ENCODE results near the gene SRRM3. TPM values are rescaled to one million over a fixed set of nuclear protein-coding genes. Genes with fewer than 3 reads are reported as not detected.

The SRRM3 gene
- polyA plus RNA-seq, 1 of the 3 experiments (the other 2 are of a cell fraction), result 2.7 TPM

GRCh38 chr7:76220185-76221057, 18.7 kb downstream of the SRRM3 start (continued):
- TF ChIP-seq USF2 (IDR thresholded peaks at IDR 0.05; ENCODE audit: borderline replicate concordance, low read depth, low read length) (no peak), FOXM1 (IDR thresholded peaks at IDR 0.05; ENCODE audit: low read depth) (no peak), POLR2AphosphoS5 (IDR thresholded peaks at IDR 0.05; ENCODE audit: low read depth, low read length) (no peak), ELF1 (IDR thresholded peaks at IDR 0.05) (no peak), EP300 (IDR thresholded peaks at IDR 0.05; ENCODE audit: borderline replicate concordance in 1 of 2, low read depth in 1 of 2, low read length in 1 of 2) (no peak; a peak in 1 of 4 replicates), GABPA (IDR thresholded peaks at IDR 0.05; ENCODE audit: low read depth) (no peak), MXI1 (IDR thresholded peaks at IDR 0.05; ENCODE audit: low read depth, low read length) (no peak), RXRA (IDR thresholded peaks at IDR 0.05; ENCODE audit: borderline replicate concordance, low read depth) (no peak), TEAD4 (IDR thresholded peaks at IDR 0.05; ENCODE audit: borderline replicate concordance, insufficient read depth) (no peak), JUND (IDR thresholded peaks at IDR 0.05) (no peak), TCF12 (IDR thresholded peaks at IDR 0.05) (no peak), GATA2 (CRISPR knock-in tag; IDR thresholded peaks at IDR 0.05) (no peak), TAF1 (IDR thresholded peaks at IDR 0.05; ENCODE audit: borderline replicate concordance, low read depth, low read length) (no peak), SMC3 (IDR thresholded peaks at IDR 0.05; ENCODE audit: low read depth, low read length) (peak; percentile 29; the same call in 1 of the 2 replicates), USF1 (IDR thresholded peaks at IDR 0.05; ENCODE audit: borderline replicate concordance, low read depth) (no peak), EZH2phosphoT487 (IDR thresholded peaks at IDR 0.05; ENCODE audit: borderline replicate concordance, low read depth) (no peak), CHD2 (IDR thresholded peaks at IDR 0.05; ENCODE audit: low read length, partially characterized antibody) (peak; percentile 66)

GRCh38 chr7:76222333-76222732, 20.6 kb downstream of the SRRM3 start:
- Histone ChIP-seq H4K20me1 (ENCODE audit: insufficient read depth) (0 out of 2 replicates have a peak, but pooled peaks cover 2% of the 10 kb centered on the region), H3K27me3 (ENCODE audit: insufficient read depth) (peaks cover 15% of the 10 kb centered on the region; the same call in 1 of the 2 replicates), H2AFZ (ENCODE audit: low read depth) (no peak overlapping the region), H3K9me2 (no peaks in the 10 kb centered on the region), H3F3A (replicated peaks; ENCODE audit: insufficient read depth) (no peaks in the 10 kb centered on the region), H3K36me3 (replicated peaks in 1 of 2; ENCODE audit: control insufficient read depth in 1 of 2, insufficient read depth in 2 of 2, low read length in 1 of 2) (no peaks in the 10 kb centered on the region), H3K27ac (ENCODE audit: low read depth in 2 of 2, low read length in 1 of 2) (no peak overlapping the region), H3K9ac (no peak overlapping the region), H3K4me3 (ENCODE audit: low read depth in 2 of 2, low read length in 1 of 2) (no peak overlapping the region), H3K4me2 (no peak overlapping the region), H3K9me3 (no peaks in the 10 kb centered on the region), H3K79me2 (ENCODE audit: insufficient read depth) (no peaks in the 10 kb centered on the region), H3K4me1 (ENCODE audit: control insufficient read depth in 1 of 2, insufficient read depth in 2 of 2, low read depth in 1 of 2, low read length in 1 of 2) (peaks cover 0 to 18% of the 10 kb centered on the region in 2 experiments; a peak in 1 of 4 replicates)
- CTCF ChIA-PET, result interaction anchor here (0.9 to 17.5 kb wide), 7 partner anchors 11 to 69 kb away, joined by 3 to 139 read pairs (median 4); partner anchors contain the start of gene SRRM3
- POLR2A ChIA-PET, result interaction anchor here (0.5 kb wide), 1 partner anchor 1918 kb away, joined by 3 read pairs; no protein-coding TSS in a partner anchor
- DNase-seq, result no peak
- 37% methylated on average over 2 of the region's 2 CpGs for WGBS (ENCODE audit: low lambda C conversion rate)
- no peak for TF ChIP-seq SIN3A (IDR thresholded peaks at IDR 0.05; ENCODE audit: borderline replicate concordance, low read depth, low read length)
- TF ChIP-seq FOXM1 (IDR thresholded peaks at IDR 0.05; ENCODE audit: low read depth), result no peak
